WTC11 (cell line): ENCODE results near the gene IST1.

ENCODE experiments used
- CREB1 ChIP-seq: sonication (generic); formaldehyde crosslinking; IDR thresholded peaks from 2 replicates; pipeline ENCODE4 v1.8.0; 2023; ENCODE audit warnings: mild to moderate bottlenecking, missing genetic modification reagents
- ETV6 ChIP-seq: sonication (generic); formaldehyde crosslinking; IDR thresholded peaks from 2 replicates; pipeline ENCODE4 v1.8.1; 2022; ENCODE audit warnings: mild to moderate bottlenecking, missing genetic modification reagents
- TCF7 ChIP-seq: sonication (generic); formaldehyde crosslinking; IDR thresholded peaks from 2 replicates; pipeline ENCODE4 v1.8.0; 2022; ENCODE audit warnings: mild to moderate bottlenecking, low read depth, missing genetic modification reagents, moderate library complexity
- TF ChIP-seq, protein P1 (sequence below): sonication (generic); formaldehyde crosslinking; IDR thresholded peaks from 2 replicates; pipeline ENCODE4 v1.8.0; 2023; ENCODE audit warnings: mild to moderate bottlenecking, missing genetic modification reagents
- TF ChIP-seq, protein P2 (sequence below): fragments of 200-600 bp; IDR thresholded peaks from 2 replicates; pipeline ENCODE4 v1.8.0; 2022; ENCODE audit warnings: antibody characterized with exemption
- TF ChIP-seq, protein P3 (sequence below): sonication (generic); formaldehyde crosslinking; IDR thresholded peaks from 2 replicates; pipeline ENCODE4 v1.8.1; 2023; ENCODE audit warnings: mild to moderate bottlenecking, moderate library complexity, missing genetic modification reagents
- TF ChIP-seq, protein P4 (sequence below): sonication (generic); formaldehyde crosslinking; IDR thresholded peaks from 2 replicates; pipeline ENCODE4 v1.8.1; 2022; ENCODE audit warnings: low read depth, mild to moderate bottlenecking, moderate library complexity, missing genetic modification reagents, borderline replicate concordance

DNA sequence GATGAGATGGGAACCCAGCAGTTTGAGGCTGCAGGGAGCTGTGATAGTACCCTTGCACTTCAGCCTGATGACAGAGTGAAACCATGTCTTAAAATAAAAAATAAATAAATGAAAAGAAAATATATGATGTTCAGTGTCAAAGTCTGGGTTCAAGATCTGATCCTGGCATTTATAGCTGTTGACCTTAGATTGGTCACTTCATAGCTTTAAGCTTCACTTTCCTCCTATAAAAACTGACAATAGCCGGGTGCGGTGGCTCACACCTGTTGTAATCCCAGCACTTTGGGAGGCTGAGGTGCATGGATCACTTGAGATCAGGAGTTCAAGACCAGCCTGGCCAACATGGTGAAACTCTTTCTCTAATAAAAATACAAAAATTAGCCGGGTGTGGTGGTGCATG is 6.2 kb upstream of the IST1 start:
- TF ChIP-seq ETV6 (no peak), CREB1 (CRISPR knock-in tag) (no peak), TCF7 (no peak)
- TF ChIP-seq, protein P1, sequence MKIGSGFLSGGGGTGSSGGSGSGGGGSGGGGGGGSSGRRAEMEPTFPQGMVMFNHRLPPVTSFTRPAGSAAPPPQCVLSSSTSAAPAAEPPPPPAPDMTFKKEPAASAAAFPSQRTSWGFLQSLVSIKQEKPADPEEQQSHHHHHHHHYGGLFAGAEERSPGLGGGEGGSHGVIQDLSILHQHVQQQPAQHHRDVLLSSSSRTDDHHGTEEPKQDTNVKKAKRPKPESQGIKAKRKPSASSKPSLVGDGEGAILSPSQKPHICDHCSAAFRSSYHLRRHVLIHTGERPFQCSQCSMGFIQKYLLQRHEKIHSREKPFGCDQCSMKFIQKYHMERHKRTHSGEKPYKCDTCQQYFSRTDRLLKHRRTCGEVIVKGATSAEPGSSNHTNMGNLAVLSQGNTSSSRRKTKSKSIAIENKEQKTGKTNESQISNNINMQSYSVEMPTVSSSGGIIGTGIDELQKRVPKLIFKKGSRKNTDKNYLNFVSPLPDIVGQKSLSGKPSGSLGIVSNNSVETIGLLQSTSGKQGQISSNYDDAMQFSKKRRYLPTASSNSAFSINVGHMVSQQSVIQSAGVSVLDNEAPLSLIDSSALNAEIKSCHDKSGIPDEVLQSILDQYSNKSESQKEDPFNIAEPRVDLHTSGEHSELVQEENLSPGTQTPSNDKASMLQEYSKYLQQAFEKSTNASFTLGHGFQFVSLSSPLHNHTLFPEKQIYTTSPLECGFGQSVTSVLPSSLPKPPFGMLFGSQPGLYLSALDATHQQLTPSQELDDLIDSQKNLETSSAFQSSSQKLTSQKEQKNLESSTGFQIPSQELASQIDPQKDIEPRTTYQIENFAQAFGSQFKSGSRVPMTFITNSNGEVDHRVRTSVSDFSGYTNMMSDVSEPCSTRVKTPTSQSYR (CRISPR knock-in tag): no peak
- TF ChIP-seq, protein P2, sequence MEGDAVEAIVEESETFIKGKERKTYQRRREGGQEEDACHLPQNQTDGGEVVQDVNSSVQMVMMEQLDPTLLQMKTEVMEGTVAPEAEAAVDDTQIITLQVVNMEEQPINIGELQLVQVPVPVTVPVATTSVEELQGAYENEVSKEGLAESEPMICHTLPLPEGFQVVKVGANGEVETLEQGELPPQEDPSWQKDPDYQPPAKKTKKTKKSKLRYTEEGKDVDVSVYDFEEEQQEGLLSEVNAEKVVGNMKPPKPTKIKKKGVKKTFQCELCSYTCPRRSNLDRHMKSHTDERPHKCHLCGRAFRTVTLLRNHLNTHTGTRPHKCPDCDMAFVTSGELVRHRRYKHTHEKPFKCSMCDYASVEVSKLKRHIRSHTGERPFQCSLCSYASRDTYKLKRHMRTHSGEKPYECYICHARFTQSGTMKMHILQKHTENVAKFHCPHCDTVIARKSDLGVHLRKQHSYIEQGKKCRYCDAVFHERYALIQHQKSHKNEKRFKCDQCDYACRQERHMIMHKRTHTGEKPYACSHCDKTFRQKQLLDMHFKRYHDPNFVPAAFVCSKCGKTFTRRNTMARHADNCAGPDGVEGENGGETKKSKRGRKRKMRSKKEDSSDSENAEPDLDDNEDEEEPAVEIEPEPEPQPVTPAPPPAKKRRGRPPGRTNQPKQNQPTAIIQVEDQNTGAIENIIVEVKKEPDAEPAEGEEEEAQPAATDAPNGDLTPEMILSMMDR: no peak
- TF ChIP-seq, protein P3, sequence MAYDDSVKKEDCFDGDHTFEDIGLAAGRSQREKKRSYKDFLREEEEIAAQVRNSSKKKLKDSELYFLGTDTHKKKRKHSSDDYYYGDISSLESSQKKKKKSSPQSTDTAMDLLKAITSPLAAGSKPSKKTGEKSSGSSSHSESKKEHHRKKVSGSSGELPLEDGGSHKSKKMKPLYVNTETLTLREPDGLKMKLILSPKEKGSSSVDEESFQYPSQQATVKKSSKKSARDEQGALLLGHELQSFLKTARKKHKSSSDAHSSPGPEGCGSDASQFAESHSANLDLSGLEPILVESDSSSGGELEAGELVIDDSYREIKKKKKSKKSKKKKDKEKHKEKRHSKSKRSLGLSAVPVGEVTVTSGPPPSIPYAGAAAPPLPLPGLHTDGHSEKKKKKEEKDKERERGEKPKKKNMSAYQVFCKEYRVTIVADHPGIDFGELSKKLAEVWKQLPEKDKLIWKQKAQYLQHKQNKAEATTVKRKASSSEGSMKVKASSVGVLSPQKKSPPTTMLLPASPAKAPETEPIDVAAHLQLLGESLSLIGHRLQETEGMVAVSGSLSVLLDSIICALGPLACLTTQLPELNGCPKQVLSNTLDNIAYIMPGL (CRISPR knock-in tag): no peak
- TF ChIP-seq, protein P4, sequence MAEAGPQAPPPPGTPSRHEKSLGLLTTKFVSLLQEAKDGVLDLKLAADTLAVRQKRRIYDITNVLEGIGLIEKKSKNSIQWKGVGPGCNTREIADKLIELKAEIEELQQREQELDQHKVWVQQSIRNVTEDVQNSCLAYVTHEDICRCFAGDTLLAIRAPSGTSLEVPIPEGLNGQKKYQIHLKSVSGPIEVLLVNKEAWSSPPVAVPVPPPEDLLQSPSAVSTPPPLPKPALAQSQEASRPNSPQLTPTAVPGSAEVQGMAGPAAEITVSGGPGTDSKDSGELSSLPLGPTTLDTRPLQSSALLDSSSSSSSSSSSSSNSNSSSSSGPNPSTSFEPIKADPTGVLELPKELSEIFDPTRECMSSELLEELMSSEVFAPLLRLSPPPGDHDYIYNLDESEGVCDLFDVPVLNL (CRISPR knock-in tag): no peak
